Fibroblast of skin of abdomen (primary cell): ENCODE measurements around the gene TMEM151B.
A peak's percentile ranks its signal among the peaks of the same experiment; 100 is the strongest.

Source experiments
- DNase-seq: peaks from one replicate; pipeline ENCODE4 v3.0.0-alpha.2; 2013

The TMEM151B gene

GRCh38 chr6:44265007-44265721, 5.1 kb upstream of the TMEM151B start, which contains the start of gene NFKBIE:
Gene NFKBIE, minus strand, starts transcription at chr6:44265551. Its CDS starts 205 bp downstream, at chr6:44265346.
- DNase-seq = peak; percentile 87

DNA sequence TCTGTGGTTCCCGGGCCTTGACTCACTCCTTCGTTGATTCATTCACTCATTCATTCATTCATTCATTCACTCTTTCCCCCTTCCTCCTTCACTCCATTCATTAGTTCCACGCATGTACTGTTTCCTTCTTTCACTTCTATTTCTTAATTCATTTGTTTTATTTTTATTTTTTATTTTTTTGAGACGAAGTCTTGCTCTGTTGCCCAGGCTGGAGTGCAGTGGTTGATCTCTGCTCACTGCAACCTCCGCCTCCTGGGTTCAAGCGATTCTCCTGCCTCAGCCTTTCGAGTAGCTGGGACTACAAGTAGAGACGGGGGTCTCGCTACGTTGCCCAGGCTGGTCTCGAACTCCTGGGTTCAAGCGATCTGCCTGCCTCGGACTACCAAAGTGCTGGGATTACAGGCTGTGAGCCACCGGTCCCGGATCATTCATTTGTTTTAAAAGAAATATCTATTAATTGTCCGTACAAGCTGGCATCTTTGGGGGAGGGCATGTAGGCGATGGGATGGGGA, 4.5 kb upstream of the TMEM151B start:
- DNase-seq = no peak

DNA sequence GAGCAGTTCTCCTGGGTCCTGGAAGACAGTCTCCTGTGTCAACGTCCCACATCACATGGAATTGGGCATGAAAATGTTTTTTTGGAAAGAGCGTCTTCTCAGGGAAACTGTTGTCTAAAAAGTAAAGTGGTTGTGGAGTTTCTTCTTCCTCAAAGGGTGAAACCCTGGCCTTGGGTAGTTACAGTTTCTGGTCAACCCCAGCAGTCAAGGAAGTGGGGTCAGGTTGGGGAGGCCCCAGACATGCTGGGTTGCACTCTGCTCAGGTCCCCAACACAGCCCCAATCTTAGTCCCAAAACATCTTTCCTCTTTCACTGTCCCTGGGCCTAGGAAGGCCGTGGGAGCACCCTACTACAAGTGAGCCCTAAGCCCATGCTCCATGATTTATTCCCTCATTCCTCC, 3.9 kb upstream of the TMEM151B start:
- no peak for DNase-seq

DNA sequence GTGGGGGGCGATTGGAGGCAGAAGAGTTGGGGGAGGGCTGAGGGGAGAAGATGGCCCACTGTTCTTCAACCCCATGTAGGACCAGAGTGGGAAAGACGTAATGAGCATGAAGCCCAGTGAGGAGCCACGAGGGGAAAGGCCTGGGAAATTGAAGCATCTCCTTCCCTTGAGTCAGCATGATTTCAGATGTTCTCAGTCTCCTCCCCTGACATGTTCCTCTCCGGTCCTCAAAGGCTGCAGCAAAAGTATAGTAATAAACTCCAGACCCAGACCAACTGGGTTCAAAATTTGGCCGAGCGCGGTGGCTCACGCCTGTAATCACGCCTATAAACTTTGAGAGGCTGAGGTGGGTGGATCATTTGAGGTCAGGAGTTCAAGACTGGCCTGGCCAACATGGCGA, 3.0 kb upstream of the TMEM151B start:
- DNase-seq = no peak

- peak; percentile 21 for DNase-seq
These were observed 2.1 kb upstream of the TMEM151B start for GRCh38 chr6:44268095-44268628.

DNA sequence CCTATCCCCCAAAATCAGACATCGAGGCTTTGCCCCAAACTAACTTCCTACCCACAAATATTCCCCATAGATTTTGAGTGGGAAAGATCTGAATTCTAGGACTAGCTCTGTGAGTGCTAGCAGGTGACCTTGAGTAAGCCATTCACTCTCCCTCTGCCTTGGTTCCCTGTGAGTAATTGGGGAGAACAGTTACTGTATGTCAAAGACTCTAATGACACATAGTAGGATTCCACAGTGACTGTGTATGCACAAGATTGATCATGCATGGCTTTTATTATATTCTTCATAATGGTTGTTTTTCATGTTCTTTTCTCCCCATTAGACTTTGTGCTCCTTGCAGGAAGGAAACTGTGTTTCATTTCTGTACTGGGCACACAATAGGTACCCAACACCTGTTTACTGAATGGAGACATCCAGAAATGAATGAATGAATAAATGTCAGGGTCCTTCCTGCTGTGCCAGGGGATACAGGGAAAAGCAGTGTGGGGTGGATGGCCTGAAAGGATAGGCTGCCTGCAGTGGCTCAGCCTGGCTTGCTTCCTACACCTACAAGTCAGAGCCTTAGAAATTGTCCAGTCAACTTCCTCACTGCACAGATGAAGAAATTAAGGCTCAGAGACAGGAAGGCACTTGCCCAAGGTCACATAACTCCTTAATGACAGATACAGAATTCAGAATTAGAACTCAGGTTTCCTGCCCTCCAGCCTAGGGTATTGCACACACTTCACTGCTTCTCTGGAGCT, 901 bp upstream of the TMEM151B start:
- DNase-seq = no peak

- DNase-seq = no peak
These were observed 516 bp downstream of the TMEM151B start for GRCh38 chr6:44270526-44271405.

DNA sequence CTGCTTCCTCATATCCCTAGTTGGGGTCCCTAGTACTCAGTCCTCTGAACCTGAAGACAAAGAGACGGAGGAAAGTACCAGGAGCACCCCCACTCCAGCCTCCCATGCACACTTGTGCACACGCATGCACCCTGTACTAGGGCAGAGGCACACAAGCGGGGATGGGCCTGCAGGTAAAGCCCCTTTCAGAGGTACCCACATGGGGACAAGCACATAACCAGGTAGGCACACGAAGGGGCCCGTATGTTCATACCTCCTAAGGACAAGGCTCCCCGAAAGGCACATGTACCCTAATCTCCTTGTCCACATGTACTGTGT, 1.1 kb downstream of the TMEM151B start:
- no peak for DNase-seq

GRCh38 chr6:44271914-44272313, 1.7 kb downstream of the TMEM151B start:
- no peak for DNase-seq

DNA sequence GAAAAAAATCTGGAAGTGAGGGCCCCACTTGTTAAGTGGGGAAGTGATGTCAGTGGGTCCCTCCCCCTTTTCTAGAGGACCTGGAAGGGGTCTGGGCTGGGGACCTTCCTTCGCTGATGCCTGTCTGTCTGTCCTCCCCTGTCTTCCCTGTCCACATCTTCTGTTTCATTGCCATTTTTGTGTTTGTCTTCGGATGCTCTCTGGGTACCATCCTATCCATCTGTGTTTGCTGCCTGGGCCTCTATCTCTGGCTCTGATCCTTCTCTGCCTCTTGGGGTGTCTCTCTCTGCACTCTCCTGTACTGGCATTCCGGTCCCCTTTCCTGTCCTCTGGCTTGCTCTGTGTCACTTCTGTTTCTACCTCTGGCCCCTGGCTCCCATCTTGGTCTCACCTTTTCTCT, 2.3 kb downstream of the TMEM151B start:
- DNase-seq = no peak

DNA sequence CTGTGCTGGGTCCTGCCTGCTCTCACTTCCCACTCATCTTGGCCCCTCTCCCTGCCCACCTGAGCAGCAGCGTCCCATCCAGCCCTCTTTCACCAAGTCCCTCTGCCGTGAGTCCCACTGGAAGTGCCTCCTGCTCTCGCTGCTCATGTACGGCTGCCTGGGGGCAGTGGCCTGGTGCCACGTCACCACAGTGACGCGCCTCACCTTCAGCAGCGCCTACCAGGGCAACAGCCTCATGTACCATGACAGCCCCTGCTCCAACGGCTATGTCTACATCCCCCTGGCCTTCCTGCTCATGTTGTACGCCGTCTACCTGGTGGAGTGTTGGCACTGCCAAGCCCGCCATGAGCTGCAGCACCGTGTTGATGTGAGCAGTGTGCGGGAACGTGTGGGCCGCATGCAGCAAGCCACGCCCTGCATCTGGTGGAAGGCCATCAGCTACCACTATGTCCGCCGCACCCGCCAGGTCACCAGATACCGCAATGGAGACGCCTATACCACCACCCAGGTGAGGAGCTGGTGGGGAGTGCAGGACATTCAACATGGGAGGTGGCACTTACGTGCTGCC, 2.8 kb downstream of the TMEM151B start:
- no peak for DNase-seq

GRCh38 chr6:44273617-44274016, 3.4 kb downstream of the TMEM151B start:
- DNase-seq = no peak

GRCh38 chr6:44275271-44275748, 5.1 kb downstream of the TMEM151B start:
- no peak for DNase-seq

GRCh38 chr6:44275749-44276648, 5.7 kb downstream of the TMEM151B start:
- DNase-seq = no peak

DNA sequence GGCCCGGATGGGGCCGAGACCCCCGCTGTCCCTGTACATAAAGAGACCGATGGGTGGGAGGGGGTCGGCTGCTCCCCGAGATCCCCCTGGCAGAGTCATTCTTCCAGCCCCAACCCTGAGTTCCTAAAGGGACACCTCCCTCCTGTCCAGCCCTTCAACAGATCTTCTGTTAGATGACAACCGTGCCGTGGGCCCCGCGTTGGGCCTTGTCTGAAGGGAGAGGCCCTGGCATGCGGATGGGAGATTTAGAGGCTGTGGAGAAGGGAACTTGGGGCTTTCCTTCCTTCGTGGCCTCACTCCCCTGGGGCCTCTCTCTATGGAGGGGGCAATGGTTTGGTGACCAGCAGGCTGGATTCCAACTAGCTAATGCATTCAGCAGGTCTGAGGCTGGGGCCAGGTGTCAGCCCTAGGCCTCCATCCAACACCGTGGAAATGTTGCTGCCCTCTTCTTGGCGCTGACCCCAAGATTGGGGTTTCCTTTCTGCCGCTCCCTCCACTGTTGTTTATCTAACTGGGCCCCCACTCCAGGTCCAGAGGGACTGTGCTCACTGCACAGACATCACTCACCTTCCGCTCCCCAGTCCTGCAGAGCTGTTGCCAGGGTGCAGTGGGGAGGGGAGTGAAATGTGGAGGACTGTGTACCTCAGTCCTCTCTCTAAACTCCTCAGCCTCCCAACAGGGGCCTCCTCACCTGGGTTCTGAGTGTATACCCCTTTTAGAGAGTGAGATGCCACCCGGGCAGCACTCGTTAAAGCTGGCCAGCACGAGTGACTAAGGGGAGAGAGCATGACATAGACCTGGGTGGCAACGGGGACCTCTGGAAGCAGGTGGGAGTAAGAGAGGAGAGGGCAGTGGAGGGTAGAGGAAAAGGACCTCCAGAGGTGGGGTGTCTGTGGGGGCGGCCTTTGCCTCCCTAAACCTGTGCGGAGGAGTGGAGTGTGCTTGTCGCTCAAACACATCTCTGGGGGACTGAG, 6.7 kb downstream of the TMEM151B start:
- no peak for DNase-seq

DNA sequence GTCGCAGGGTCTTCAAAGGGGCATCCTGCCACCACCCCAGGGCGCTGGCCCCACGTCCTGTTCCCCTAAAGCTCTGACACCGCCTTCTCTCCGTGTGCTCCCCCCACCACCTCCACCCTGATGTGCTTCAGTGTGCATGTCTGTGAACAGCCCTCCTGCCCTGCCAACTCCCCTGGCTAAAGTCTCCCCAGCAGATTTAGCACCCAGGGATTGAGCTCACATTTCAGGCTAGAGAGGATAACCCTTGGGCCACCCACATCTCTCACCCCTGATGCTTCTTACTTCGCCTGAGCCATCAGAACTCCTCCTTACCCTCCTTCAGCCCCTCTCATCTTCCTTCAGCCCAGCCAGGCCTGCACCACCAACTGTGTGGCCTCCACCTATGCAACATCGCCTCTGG, 7.5 kb downstream of the TMEM151B start:
- no peak for DNase-seq

DNA sequence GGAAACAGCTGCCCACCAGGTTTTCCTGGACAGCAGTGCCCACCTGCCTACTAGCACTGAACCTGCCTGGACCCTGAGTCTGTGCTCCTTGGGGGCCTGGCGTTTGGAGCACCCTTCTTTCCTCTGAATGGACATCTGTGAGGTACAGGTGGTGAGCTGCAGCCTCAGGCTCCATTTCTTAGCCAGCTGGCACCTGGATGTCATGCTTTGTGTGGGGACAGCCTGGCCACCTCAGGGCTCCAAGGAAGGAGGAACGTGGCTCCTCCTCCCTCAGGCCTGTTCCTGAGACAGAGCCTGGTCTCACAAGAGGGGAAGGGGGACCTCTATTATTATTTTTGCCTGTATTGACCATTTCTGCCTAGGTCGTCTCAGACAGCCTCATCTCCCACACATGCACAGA, 8.1 kb downstream of the TMEM151B start:
- DNase-seq = no peak

GRCh38 chr6:44278774-44279697, 8.8 kb downstream of the TMEM151B start:
- no peak for DNase-seq

DNA sequence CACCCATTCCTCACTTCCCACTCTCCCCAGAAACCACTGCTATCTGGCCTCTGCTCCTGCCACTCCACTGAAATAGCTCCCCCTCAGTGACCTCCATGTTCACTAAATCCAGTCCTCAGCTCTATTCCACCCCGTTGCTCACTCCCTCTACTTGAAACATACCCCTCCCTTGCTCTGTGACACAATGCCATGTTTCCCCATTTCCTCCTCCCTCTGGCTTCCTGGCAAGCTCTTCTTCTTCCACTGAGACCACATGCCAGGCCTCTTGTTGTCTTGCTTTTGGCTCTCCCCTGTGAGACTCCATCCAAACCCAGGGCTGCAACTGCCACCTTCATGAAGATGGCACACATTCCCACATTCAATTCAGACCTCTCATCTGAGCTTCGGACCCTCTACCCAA, 13.9 kb downstream of the TMEM151B start:
- DNase-seq = no peak
